ENCODE results near the gene VSIG10. TPM values are rescaled to one million over a fixed set of nuclear protein-coding genes. Genes with fewer than 3 reads are reported as not detected.
"Not testable (repeated sequence)": the region's sequence is repeated elsewhere in the genome, so short reads cannot be mapped to it uniquely, and the experiment has no call there.

Gene VSIG10
- total RNA-seq, 2 experiments from 2014 or later = 7.6 to 8.5 TPM

DNA sequence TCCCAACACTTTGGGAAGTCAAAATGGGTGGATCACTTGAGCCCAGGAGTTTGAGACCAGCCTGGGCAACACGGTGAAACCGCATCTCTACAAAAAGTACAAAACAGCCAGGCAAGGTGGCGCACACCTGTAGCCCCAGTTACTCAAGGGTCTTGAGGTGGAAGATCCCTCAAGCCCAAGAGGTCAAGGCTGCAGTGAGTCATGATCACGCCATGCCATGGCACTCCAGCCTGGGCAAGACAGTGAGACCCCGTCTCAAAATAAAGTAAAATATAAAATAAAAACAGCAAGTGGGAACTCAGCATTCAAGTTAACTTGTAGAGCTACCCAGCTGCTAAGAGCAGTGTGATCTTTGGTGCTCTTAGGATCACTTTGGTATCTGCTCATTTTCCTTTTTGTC is 74.6 kb downstream of the VSIG10 start:
- Mint-ChIP-seq H3K27ac (no peak overlapping the region), H3K27me3 (no peaks in the 10 kb centered on the region), H3K36me3 (peaks cover 47% of the 10 kb centered on the region), H3K4me1 (peaks cover 4% of the 10 kb centered on the region), H3K4me3 (no peak overlapping the region), H3K9me3 (no peaks in the 10 kb centered on the region)
- POLR2A ChIA-PET = interaction anchor here (1.5 kb wide), 1 partner anchor 13 kb away, joined by 3 read pairs; the partner anchor contains the start of gene RFC5
- no peak for DNase-seq
- ATAC-seq (ENCODE audit: low read depth) = no peak

DNA sequence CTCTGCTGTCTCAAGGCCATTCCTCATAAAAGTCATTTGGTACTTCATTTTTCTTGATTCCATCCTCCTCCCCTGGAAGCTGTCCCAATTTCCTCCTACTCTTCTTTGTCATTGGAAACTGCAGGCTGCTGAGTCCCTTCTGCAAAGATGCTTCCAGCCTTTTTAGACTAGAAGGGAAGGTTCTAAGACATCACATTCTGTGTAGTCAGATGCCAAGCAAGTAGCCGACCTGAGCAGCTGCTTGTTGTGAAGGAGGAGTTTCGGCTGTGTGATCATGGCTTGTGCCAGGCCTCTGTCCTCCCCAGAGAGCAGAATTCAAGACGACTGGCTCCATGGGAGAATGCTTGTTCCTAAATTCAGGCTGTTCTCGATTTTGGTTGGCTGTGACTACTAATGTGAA is 78.6 kb downstream of the VSIG10 start:
- Mint-ChIP-seq H3K4me1 (peaks cover 9% of the 10 kb centered on the region), H3K27ac (no peak overlapping the region), H3K4me3 (no peak overlapping the region), H3K27me3 (no peaks in the 10 kb centered on the region), H3K36me3 (peaks cover 57% of the 10 kb centered on the region), H3K9me3 (no peaks in the 10 kb centered on the region)
- DNase-seq (no peak), ATAC-seq (ENCODE audit: low read depth) (no peak)
- POLR2A ChIA-PET = no interaction called here

DNA sequence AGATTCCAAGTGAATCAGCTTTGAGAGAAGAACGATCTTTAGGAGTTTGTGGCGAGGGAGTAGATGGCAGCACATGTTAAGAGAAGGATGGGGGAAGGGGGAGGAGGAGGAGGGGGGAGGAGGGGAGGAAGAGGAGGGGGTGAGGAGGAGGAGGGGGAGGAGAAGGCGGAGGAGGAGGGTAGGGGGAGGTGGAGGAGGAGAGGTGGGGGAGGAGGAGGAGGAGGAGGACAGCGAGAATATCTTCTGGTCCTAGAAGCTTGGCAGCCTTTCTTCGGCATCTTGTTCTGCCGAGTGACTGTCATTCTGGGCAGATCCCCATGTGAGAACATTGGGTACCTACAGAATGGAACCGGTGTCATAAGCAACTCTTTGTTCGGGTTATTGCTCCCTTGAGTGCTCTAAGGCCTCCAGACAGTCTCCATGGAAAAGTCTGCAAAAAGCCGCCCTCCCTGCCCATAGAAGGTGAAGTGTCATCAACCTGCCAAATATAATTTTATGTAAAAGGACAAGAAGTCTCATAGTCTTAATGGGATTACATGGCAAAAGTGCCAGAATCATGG is 80.4 kb downstream of the VSIG10 start:
- POLR2A ChIA-PET = no interaction called here
- H3K27me3 Mint-ChIP-seq = no peaks in the 10 kb centered on the region
- H3K27ac Mint-ChIP-seq = no peak overlapping the region
- no peaks in the 10 kb centered on the region for H3K9me3 Mint-ChIP-seq
- H3K4me1 Mint-ChIP-seq = peaks cover 14% of the 10 kb centered on the region
- H3K4me3 Mint-ChIP-seq = no peak overlapping the region
- no peak for DNase-seq
- no peak for ATAC-seq (ENCODE audit: low read depth)
- peaks cover 54% of the 10 kb centered on the region for H3K36me3 Mint-ChIP-seq

DNA sequence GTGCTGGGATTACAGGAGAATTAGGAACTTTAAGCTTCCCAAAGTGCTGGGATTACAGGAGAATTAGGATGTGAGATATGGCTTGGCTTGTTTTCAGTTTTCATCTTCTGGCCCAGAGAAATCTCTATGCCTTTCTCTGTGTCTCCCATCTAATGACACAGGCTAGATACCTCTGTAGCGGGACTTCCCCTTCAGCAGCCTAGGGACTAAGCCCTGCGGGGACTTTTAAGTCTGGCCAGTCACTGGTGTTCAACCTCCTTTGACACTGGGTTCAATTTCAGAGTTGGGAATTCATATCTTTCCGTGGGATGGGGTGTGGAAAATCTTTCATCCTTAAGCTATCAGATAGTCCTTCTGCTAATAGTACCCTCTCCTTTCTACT is 81.1 kb downstream of the VSIG10 start:
- ATAC-seq (ENCODE audit: low read depth) (no peak), DNase-seq (no peak)
- H3K9me3 Mint-ChIP-seq = no peaks in the 10 kb centered on the region
- no peaks in the 10 kb centered on the region for H3K27me3 Mint-ChIP-seq
- H3K27ac Mint-ChIP-seq = no peak overlapping the region
- no peak overlapping the region for H3K4me3 Mint-ChIP-seq
- POLR2A ChIA-PET = no interaction called here
- peaks cover 53% of the 10 kb centered on the region for H3K36me3 Mint-ChIP-seq
- peaks cover 20% of the 10 kb centered on the region for H3K4me1 Mint-ChIP-seq

DNA sequence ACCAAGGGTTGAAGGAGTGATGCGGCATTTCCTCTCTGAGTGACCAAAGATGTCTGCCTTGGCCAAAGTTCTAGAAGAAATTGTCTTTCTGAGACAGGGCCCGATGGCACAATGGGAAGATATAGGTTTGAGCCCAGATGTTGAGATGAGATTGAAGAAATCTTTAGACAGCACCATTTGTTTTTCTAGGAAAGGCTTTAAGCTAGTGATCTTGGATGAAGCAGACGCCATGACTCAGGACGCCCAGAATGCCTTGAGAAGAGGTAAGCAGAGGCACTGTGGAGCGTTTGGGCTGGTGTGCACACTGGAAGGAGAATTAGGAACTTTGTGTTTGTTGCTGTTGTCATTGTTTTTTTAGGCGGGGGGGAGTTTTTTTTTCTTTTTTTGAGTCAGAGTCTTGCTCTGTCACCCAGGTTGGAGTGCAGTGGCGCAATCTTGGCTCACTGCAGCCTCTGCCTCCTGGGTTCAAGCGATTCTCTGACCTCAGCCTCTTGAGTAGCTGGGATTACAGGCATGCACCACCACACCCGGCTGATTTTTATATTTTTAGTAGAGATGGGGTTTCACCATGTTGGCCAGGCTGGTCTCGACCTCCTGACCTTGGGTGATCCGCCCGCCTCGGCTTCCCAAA is 81.6 kb downstream of the VSIG10 start:
- ATAC-seq (ENCODE audit: low read depth); DNase-seq; H3K9me3 Mint-ChIP-seq; H3K4me3 Mint-ChIP-seq; POLR2A ChIA-PET; H3K27ac Mint-ChIP-seq; H3K27me3 Mint-ChIP-seq: not testable (repeated sequence)
- H3K36me3 Mint-ChIP-seq = peaks cover 49% of the 10 kb centered on the region
- peaks cover 20% of the 10 kb centered on the region for H3K4me1 Mint-ChIP-seq

DNA sequence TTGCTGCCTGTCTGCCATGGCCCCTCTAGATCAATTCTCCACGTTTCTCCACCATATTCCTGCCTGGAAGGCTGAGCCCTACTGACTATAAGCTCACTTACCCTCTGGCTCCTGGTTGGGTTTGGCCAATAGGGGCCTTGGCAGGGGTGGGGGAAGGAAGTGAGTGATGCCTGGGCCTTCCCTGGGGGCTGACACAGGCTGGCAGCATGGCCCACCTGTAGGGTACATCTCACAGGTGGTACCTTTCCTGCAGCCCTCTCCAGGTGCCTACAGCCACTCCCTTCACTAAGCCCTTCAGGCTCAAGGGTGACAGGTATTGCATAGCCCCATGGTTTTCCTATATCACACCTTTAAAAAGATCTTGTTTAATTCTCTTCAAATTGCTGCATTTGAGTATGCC is 83.8 kb downstream of the VSIG10 start:
- H3K4me3 Mint-ChIP-seq = no peak overlapping the region
- H3K4me1 Mint-ChIP-seq = peaks cover 25% of the 10 kb centered on the region
- no peak for ATAC-seq (ENCODE audit: low read depth)
- no peak overlapping the region for H3K27ac Mint-ChIP-seq
- no peaks in the 10 kb centered on the region for H3K27me3 Mint-ChIP-seq
- POLR2A ChIA-PET = no interaction called here
- peaks cover 38% of the 10 kb centered on the region for H3K36me3 Mint-ChIP-seq
- no peak for DNase-seq
- no peaks in the 10 kb centered on the region for H3K9me3 Mint-ChIP-seq

DNA sequence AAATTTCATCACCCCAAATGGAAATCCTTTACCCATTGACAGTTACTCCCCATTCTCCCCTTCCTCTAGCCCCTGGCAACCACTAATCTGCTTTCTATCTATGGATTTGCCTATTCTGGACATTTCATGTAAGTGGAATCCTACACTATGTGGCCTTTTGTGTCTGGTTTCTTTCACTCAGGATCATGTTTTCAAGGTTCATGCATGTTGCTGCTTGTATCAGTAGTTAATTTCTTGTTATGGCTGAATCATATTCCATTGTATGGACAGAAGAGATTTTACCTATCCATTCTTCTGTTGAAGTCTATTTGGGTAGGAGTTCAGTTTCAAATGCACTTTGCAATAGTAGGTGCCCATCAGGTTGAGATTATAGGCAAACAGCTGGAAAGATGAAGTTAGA is 85.9 kb downstream of the VSIG10 start:
- Mint-ChIP-seq H3K27me3 (peaks cover 6% of the 10 kb centered on the region), H3K36me3 (peaks cover 29% of the 10 kb centered on the region), H3K4me3 (peak overlapping the region; percentile 93), H3K9me3 (no peaks in the 10 kb centered on the region), H3K4me1 (peaks cover 25% of the 10 kb centered on the region), H3K27ac (peak overlapping the region; percentile 22)
- no peak for ATAC-seq (ENCODE audit: low read depth)
- DNase-seq = no peak
- POLR2A ChIA-PET = interaction anchor here (0.8 to 1.5 kb wide), 2 partner anchors 118 to 122 kb away, joined by 3 read pairs; partner anchors contain the start of gene PEBP1

DNA sequence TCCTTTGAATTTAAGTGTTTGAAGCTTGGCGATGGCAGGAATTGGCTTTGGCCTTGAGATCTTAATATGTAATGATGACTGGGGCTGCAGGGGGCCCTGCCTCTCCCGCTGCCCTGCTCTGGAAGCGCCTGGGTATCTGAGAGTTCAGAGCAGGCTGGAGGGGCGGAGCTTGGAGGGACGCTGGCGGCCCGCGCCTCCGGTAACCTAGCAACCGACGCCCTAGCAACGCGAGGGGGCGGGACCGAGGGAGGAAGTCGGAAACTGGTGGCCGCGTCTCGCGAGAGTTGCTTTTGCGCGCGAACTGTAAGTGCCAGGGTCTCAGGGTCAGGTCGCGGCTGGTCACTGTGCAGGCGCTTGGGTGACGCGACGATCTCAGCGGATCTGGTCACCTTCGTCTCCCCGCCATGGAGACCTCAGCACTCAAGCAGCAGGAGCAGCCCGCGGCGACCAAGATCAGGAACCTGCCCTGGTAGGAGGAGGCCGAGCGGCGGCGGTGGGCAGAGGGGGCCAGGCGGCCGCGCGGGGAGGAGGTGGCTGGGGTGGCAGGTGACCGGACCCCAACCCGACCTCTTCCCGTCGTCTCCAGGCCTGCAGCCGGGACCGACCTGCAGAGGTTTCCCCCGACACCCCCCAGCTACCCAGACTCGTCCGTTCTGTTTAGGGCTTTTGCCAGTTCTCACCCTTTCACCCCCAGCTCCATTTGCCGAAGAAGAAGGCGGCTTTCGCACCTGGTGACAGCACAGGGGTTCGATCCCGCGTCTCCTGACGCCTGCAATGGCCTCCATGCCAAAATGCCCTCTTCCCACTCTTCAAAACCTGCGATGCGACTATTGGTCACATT is 87.2 kb downstream of the VSIG10 start, which contains the start of gene RFC5:
TSS of gene RFC5 (plus strand) at position 280 of the 841 bp plus-strand sequence. CDS start at position 405, 125 bp downstream.
- POLR2A ChIA-PET = interaction anchor here (0.6 to 1.8 kb wide), 8 partner anchors 10 to 133 kb away, joined by 3 to 13 read pairs (median 3); partner anchors contain the start of genes PEBP1 and WSB2
- Mint-ChIP-seq H3K27ac (peak within 1 kb of the TSS; percentile 89), H3K9me3 (no peaks in the 10 kb centered on the region), H3K36me3 (peaks cover 19% of the 10 kb centered on the region), H3K27me3 (peaks cover 6% of the 10 kb centered on the region), H3K4me1 (peaks cover 23% of the 10 kb centered on the region), H3K4me3 (peak within 1 kb of the TSS; percentile 93)
- peak; percentile 99 for DNase-seq
- peak; percentile 89 for ATAC-seq (ENCODE audit: low read depth)

DNA sequence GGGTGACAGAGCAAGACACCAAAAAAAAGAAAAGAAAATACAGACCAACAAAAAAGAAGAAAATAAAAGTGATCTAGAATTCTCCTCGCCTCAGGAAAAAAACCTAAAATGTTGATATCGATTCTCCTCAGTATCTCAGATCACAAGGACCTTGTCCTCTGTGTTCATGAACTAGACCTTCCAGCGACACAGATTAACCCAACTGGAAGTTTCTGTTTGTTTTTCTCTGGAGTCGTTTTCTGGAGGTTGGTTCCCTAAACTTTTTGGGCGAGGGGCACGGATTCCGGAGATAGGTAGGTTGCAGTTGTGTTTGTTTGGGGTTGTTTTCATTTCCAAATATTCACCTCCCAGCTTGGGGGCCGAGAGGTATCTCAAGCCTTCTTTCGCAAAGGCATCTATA is 87.9 kb downstream of the VSIG10 start:
- Mint-ChIP-seq H3K27me3 (peaks cover 6% of the 10 kb centered on the region), H3K4me3 (peak overlapping the region; percentile 93), H3K36me3 (peaks cover 18% of the 10 kb centered on the region), H3K9me3 (no peaks in the 10 kb centered on the region), H3K27ac (no peak overlapping the region), H3K4me1 (peaks cover 23% of the 10 kb centered on the region)
- DNase-seq = no peak
- no peak for ATAC-seq (ENCODE audit: low read depth)
- POLR2A ChIA-PET = interaction anchor here (0.6 to 1.8 kb wide), 5 partner anchors 12 to 133 kb away, joined by 3 to 13 read pairs (median 4); partner anchors contain the start of gene WSB2

DNA sequence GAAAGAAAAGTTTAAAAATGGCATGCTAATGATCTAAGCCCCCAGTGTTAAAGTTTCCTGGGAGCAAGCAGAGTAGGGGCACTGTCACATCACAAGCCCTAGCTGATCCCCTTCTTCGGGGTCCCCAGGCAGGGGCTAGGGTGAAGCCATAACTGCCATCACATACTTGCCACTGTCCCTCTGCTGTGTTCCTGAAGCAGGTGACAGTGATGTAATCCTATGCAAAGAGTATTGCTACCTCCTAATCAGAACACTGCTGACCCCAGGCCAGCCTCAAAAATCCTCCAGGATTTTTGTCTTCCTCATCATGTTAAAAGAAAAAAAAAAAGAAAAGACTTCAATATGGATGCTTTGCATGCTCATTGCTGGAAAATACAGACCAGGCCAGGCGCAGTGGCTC is 88.5 kb downstream of the VSIG10 start:
- POLR2A ChIA-PET = no interaction called here
- Mint-ChIP-seq H3K27me3 (peaks cover 6% of the 10 kb centered on the region), H3K9me3 (no peaks in the 10 kb centered on the region), H3K4me3 (no peak overlapping the region), H3K36me3 (peaks cover 13% of the 10 kb centered on the region), H3K27ac (no peak overlapping the region), H3K4me1 (peaks cover 17% of the 10 kb centered on the region)
- ATAC-seq (ENCODE audit: low read depth) (no peak), DNase-seq (no peak)

Other genes with a start within 250 kb of the VSIG10 start
- gene KSR2, start 135.0 kb downstream of the VSIG10 start, total RNA-seq = not detected
- gene RFC5, start 87.3 kb downstream of the VSIG10 start, total RNA-seq = 10 to 100 TPM; 42.7 to 44.9 TPM
- 10 to 100 TPM; 48.2 to 50.6 TPM for gene WSB2, start 42.8 kb downstream of the VSIG10 start, total RNA-seq
- gene PEBP1, start 32.1 kb upstream of the VSIG10 start, total RNA-seq = 10 to 100 TPM; 95.4 to 95.8 TPM

Data from activated naive CD8-positive, alpha-beta T cell treated with anti-CD3 and anti-CD28 coated beads, Interleukin-2, amount 10 ng/mL, durations not matched to agents 7 days and 5 days (primary cell).